A673 (cell line): Measurements from ENCODE around the gene SDK1. TPM values are rescaled to one million over a fixed set of nuclear protein-coding genes. Genes with fewer than 3 reads are reported as not detected.

Source experiments
- BruUV-seq: library from RNA; stranded (reverse); fragments of 400-500 nt; replicated peaks from 2 replicates; lab custom pipeline; 2021; lab: Mats Ljungman, UMichigan
- CTCF ChIA-PET: fragments of 300-600 bp; sonication (Branson Sonifier 250); formaldehyde crosslinking; loops from one replicate; lab custom pipeline; 2022; ENCODE audit warnings: antibody characterized with exemption; lab: Charles Lee
- POLR2A ChIA-PET: fragments of 300-600 bp; sonication (Branson Sonifier 250); formaldehyde crosslinking; loops from one replicate; lab custom pipeline; 2022; ENCODE audit warnings: antibody characterized with exemption; ENCODE audit not compliant: low non-redundant PET; lab: Charles Lee
- DNase-seq: peaks from one replicate; pipeline ENCODE4 v3.0.0-alpha.2; 2015; ENCODE audit warnings: low spot score
- H3K27ac ChIP-seq: fragments of 200-600 bp; sonication (generic); 2 replicates; pipeline ENCODE4 v1.5.1; 2016; ENCODE audit warnings: mixed run types, low read depth, mild to moderate bottlenecking, mixed read lengths, antibody characterized with exemption, low read length; ENCODE audit not compliant: poor library complexity, severe bottlenecking
- H3K27me3 ChIP-seq: fragments of 200-600 bp; sonication (generic); replicated peaks from 2 replicates; pipeline ENCODE4 v1.6.1; 2017; ENCODE audit warnings: mixed run types, low read depth, mild to moderate bottlenecking, mixed read lengths, antibody characterized with exemption, low read length; ENCODE audit not compliant: insufficient read depth, poor library complexity
- H3K36me3 ChIP-seq: fragments of 200-600 bp; sonication (generic); 2 replicates; pipeline ENCODE4 v1.6.1; 2016; ENCODE audit warnings: mixed run types, mild to moderate bottlenecking, mixed read lengths, antibody characterized with exemption, low read length; ENCODE audit not compliant: insufficient read depth, poor library complexity, severe bottlenecking
- H3K4me1 ChIP-seq: fragments of 200-600 bp; sonication (generic); 2 replicates; pipeline ENCODE4 v1.6.1; 2017; ENCODE audit warnings: mixed run types, mild to moderate bottlenecking, mixed read lengths, antibody characterized with exemption, low read length; ENCODE audit not compliant: insufficient read depth, poor library complexity, severe bottlenecking
- H3K4me3 ChIP-seq: fragments of 200-600 bp; sonication (generic); 2 replicates; pipeline ENCODE4 v1.5.1; 2016; ENCODE audit warnings: low read depth, mixed run types, mild to moderate bottlenecking, mixed read lengths, low read length; ENCODE audit not compliant: poor library complexity, severe bottlenecking
- H3K9me3 ChIP-seq: fragments of 200-600 bp; sonication (generic); 2 replicates; pipeline ENCODE4 v1.6.1; 2016; ENCODE audit warnings: mixed run types, low read depth, mild to moderate bottlenecking, mixed read lengths, antibody characterized with exemption, low read length; ENCODE audit not compliant: poor library complexity, severe bottlenecking
- CTCF ChIP-seq: fragments of 300-800, 200-600 bp; sonication (generic); conservative IDR thresholded peaks from 2 replicates; pipeline ENCODE4 v1.5.1; 2017; ENCODE audit warnings: low read depth, mild to moderate bottlenecking, antibody characterized with exemption, low read length, moderate library complexity, mixed read lengths
- EZH2 ChIP-seq: fragments of 200-600 bp; sonication (generic); IDR thresholded peaks from 2 replicates; pipeline ENCODE4 v1.6.1; 2017; ENCODE audit warnings: borderline replicate concordance, low read depth, mild to moderate bottlenecking, mixed read lengths, antibody characterized with exemption, low read length; ENCODE audit not compliant: poor library complexity, severe bottlenecking
- intact Hi-C: fragments of 100-400 bp; cut with micrococcal nuclease; formaldehyde crosslinking; loops from one replicate; pipeline ENCODE4 v1.10.0; 2022; ENCODE audit not compliant: unreplicated experiment
- total RNA-seq: library from RNA; stranded (reverse); gene quantifications from 2 replicates; pipeline ENCODE4 v1.2.3, GENCODE V29; 2021

SDK1 gene
- total RNA-seq, 1 experiment from 2014 or later = 14.7 TPM

- H3K4me1 ChIP-seq = peaks cover 3% of the 10 kb centered on the region
- POLR2A ChIA-PET = interaction anchor here (0.7 kb wide), 1 partner anchor 253 kb away, joined by 3 read pairs; no protein-coding TSS in a partner anchor
- no TSS peak for BruUV-seq
- CTCF ChIA-PET = interaction anchor here (0.6 kb wide), 1 partner anchor 54 kb away, joined by 3 read pairs; no protein-coding TSS in a partner anchor
- no peak for DNase-seq
- no peaks in the 10 kb centered on the region for H3K36me3 ChIP-seq
- no peak overlapping the region for H3K27ac ChIP-seq
- intact Hi-C loops = no loop called here
- H3K9me3 ChIP-seq = no peaks in the 10 kb centered on the region
- no peaks in the 10 kb centered on the region for H3K27me3 ChIP-seq
- TF ChIP-seq CTCF = no peak
- no peak for TF ChIP-seq EZH2
- H3K4me3 ChIP-seq = no peak overlapping the region
Observed at GRCh38 chr7:4225881-4226523, 925.0 kb downstream of the SDK1 start.

GRCh38 chr7:4226524-4226882, 925.5 kb downstream of the SDK1 start:
- no peaks in the 10 kb centered on the region for H3K27me3 ChIP-seq
- no peaks in the 10 kb centered on the region for H3K36me3 ChIP-seq
- ChIA-PET CTCF (no interaction called here), POLR2A (interaction anchor here (0.7 kb wide), 1 partner anchor 253 kb away, joined by 3 read pairs; no protein-coding TSS in a partner anchor)
- BruUV-seq = no TSS peak
- TF ChIP-seq EZH2 (no peak), CTCF (peak; percentile 49)
- H3K4me3 ChIP-seq = no peak overlapping the region
- peak; percentile 40 for DNase-seq
- intact Hi-C loops = no loop called here
- H3K9me3 ChIP-seq = no peaks in the 10 kb centered on the region
- H3K4me1 ChIP-seq = peaks cover 3% of the 10 kb centered on the region
- no peak overlapping the region for H3K27ac ChIP-seq

GRCh38 chr7:4227105-4228010, 926.3 kb downstream of the SDK1 start:
- ChIA-PET CTCF (no interaction called here), POLR2A (interaction anchor here (0.7 kb wide), 1 partner anchor 285 kb away, joined by 3 read pairs; no protein-coding TSS in a partner anchor)
- DNase-seq = peak; percentile 11

More at GRCh38 chr7:4227105-4228010, 926.3 kb downstream of the SDK1 start:
- Histone ChIP-seq H3K27ac (no peak overlapping the region), H3K36me3 (no peaks in the 10 kb centered on the region), H3K4me3 (no peak overlapping the region), H3K4me1 (peaks cover 3% of the 10 kb centered on the region), H3K27me3 (no peaks in the 10 kb centered on the region), H3K9me3 (no peaks in the 10 kb centered on the region)
- intact Hi-C loops = no loop called here
- TF ChIP-seq EZH2 (no peak), CTCF (no peak)
- BruUV-seq = no TSS peak
